Measurements from ENCODE around the gene FFAR1.

The FFAR1 gene

GRCh38 chr19:35306473-35307246 lies 41.0 kb upstream of the FFAR1 start:
- no peak overlapping the region for H3K27ac ChIP-seq (ENCODE audit: low read depth, low read length, severe bottlenecking)
- peaks cover 5% of the 10 kb centered on the region for H3K4me1 ChIP-seq (ENCODE audit: control insufficient read depth, insufficient read depth, low read length, poor library complexity, severe bottlenecking)
- H3K36me3 ChIP-seq (ENCODE audit: control insufficient read depth, insufficient read depth, low read length) = no peaks in the 10 kb centered on the region
- no peaks in the 10 kb centered on the region for H3K9me3 ChIP-seq (ENCODE audit: control insufficient read depth, low read length)
- 83 to 91% methylated on average over 19 to 20 of the region's 20 CpGs for WGBS, 2 experiments (ENCODE audit: insufficient coverage in 2 of 2)
- no peak overlapping the region for H3K4me3 ChIP-seq (ENCODE audit: extremely low read depth, insufficient read depth, low read length, poor library complexity, severe bottlenecking)

- Histone ChIP-seq H3K36me3 (ENCODE audit: control insufficient read depth, insufficient read depth, low read length) (no peaks in the 10 kb centered on the region), H3K27ac (ENCODE audit: low read depth, low read length, severe bottlenecking) (no peak overlapping the region), H3K4me1 (ENCODE audit: control insufficient read depth, insufficient read depth, low read length, poor library complexity, severe bottlenecking) (peaks cover 5% of the 10 kb centered on the region), H3K9me3 (ENCODE audit: control insufficient read depth, low read length) (no peaks in the 10 kb centered on the region), H3K4me3 (ENCODE audit: extremely low read depth, insufficient read depth, low read length, poor library complexity, severe bottlenecking) (no peak overlapping the region)
- WGBS, 2 experiments (ENCODE audit: insufficient coverage in 2 of 2) = 87 to 88% methylated on average over 6 to 10 of the region's 10 CpGs
These were observed 39.8 kb upstream of the FFAR1 start for GRCh38 chr19:35307931-35308330.

- H3K27ac ChIP-seq (ENCODE audit: low read depth, low read length, severe bottlenecking) = peak overlapping the region; percentile 66
- H3K4me3 ChIP-seq (ENCODE audit: extremely low read depth, insufficient read depth, low read length, poor library complexity, severe bottlenecking) = no peak overlapping the region
- H3K36me3 ChIP-seq (ENCODE audit: control insufficient read depth, insufficient read depth, low read length) = no peaks in the 10 kb centered on the region
- WGBS, 2 experiments (ENCODE audit: insufficient coverage in 2 of 2) = 75 to 82% methylated on average over 7 of the region's 7 CpGs
- H3K4me1 ChIP-seq (ENCODE audit: control insufficient read depth, insufficient read depth, low read length, poor library complexity, severe bottlenecking) = peaks cover 5% of the 10 kb centered on the region
- no peaks in the 10 kb centered on the region for H3K9me3 ChIP-seq (ENCODE audit: control insufficient read depth, low read length)
These were observed 38.8 kb upstream of the FFAR1 start for GRCh38 chr19:35308910-35309309.

- Histone ChIP-seq H3K4me3 (ENCODE audit: extremely low read depth, insufficient read depth, low read length, poor library complexity, severe bottlenecking) (no peak overlapping the region), H3K4me1 (ENCODE audit: control insufficient read depth, insufficient read depth, low read length, poor library complexity, severe bottlenecking) (peaks cover 5% of the 10 kb centered on the region), H3K9me3 (ENCODE audit: control insufficient read depth, low read length) (no peaks in the 10 kb centered on the region), H3K36me3 (ENCODE audit: control insufficient read depth, insufficient read depth, low read length) (no peaks in the 10 kb centered on the region), H3K27ac (ENCODE audit: low read depth, low read length, severe bottlenecking) (peak overlapping the region; percentile 66)
- 90 to 94% methylated on average over 35 to 45 of the region's 47 CpGs for WGBS, 2 experiments (ENCODE audit: insufficient coverage in 2 of 2)
These were observed 38.0 kb upstream of the FFAR1 start for GRCh38 chr19:35309481-35310279.

GRCh38 chr19:35310331-35310730 lies 37.4 kb upstream of the FFAR1 start:
- Histone ChIP-seq H3K4me3 (ENCODE audit: extremely low read depth, insufficient read depth, low read length, poor library complexity, severe bottlenecking) (no peak overlapping the region), H3K36me3 (ENCODE audit: control insufficient read depth, insufficient read depth, low read length) (no peaks in the 10 kb centered on the region), H3K9me3 (ENCODE audit: control insufficient read depth, low read length) (no peaks in the 10 kb centered on the region), H3K27ac (ENCODE audit: low read depth, low read length, severe bottlenecking) (no peak overlapping the region), H3K4me1 (ENCODE audit: control insufficient read depth, insufficient read depth, low read length, poor library complexity, severe bottlenecking) (peaks cover 5% of the 10 kb centered on the region)
- 94 to 99% methylated on average over 8 to 12 of the region's 12 CpGs for WGBS, 2 experiments (ENCODE audit: insufficient coverage in 2 of 2)

GRCh38 chr19:35310811-35311465 lies 36.8 kb upstream of the FFAR1 start:
- Histone ChIP-seq H3K27ac (ENCODE audit: low read depth, low read length, severe bottlenecking) (no peak overlapping the region), H3K36me3 (ENCODE audit: control insufficient read depth, insufficient read depth, low read length) (no peaks in the 10 kb centered on the region), H3K4me1 (ENCODE audit: control insufficient read depth, insufficient read depth, low read length, poor library complexity, severe bottlenecking) (peaks cover 5% of the 10 kb centered on the region), H3K4me3 (ENCODE audit: extremely low read depth, insufficient read depth, low read length, poor library complexity, severe bottlenecking) (no peak overlapping the region), H3K9me3 (ENCODE audit: control insufficient read depth, low read length) (no peaks in the 10 kb centered on the region)
- 90 to 91% methylated on average over 1 to 4 of the region's 10 CpGs for WGBS, 2 experiments (ENCODE audit: insufficient coverage in 2 of 2)

GRCh38 chr19:35311901-35312665 lies 35.6 kb upstream of the FFAR1 start:
- H3K4me1 ChIP-seq (ENCODE audit: control insufficient read depth, insufficient read depth, low read length, poor library complexity, severe bottlenecking) = peaks cover 1% of the 10 kb centered on the region
- H3K36me3 ChIP-seq (ENCODE audit: control insufficient read depth, insufficient read depth, low read length) = no peaks in the 10 kb centered on the region
- no peaks in the 10 kb centered on the region for H3K9me3 ChIP-seq (ENCODE audit: control insufficient read depth, low read length)
- no peak overlapping the region for H3K4me3 ChIP-seq (ENCODE audit: extremely low read depth, insufficient read depth, low read length, poor library complexity, severe bottlenecking)
- H3K27ac ChIP-seq (ENCODE audit: low read depth, low read length, severe bottlenecking) = no peak overlapping the region
- WGBS, 2 experiments (ENCODE audit: insufficient coverage in 2 of 2) = 85 to 90% methylated on average over 19 to 20 of the region's 21 CpGs

- no peak overlapping the region for H3K4me3 ChIP-seq (ENCODE audit: extremely low read depth, insufficient read depth, low read length, poor library complexity, severe bottlenecking)
- H3K27ac ChIP-seq (ENCODE audit: low read depth, low read length, severe bottlenecking) = no peak overlapping the region
- H3K9me3 ChIP-seq (ENCODE audit: control insufficient read depth, low read length) = no peaks in the 10 kb centered on the region
- no peaks in the 10 kb centered on the region for H3K4me1 ChIP-seq (ENCODE audit: control insufficient read depth, insufficient read depth, low read length, poor library complexity, severe bottlenecking)
- WGBS, 2 experiments (ENCODE audit: insufficient coverage in 2 of 2) = 81 to 94% methylated on average over 5 to 7 of the region's 7 CpGs
- no peaks in the 10 kb centered on the region for H3K36me3 ChIP-seq (ENCODE audit: control insufficient read depth, insufficient read depth, low read length)
These were observed 34.1 kb upstream of the FFAR1 start for GRCh38 chr19:35313587-35313986.

- WGBS, 2 experiments (ENCODE audit: insufficient coverage in 2 of 2) = 83 to 96% methylated on average over 7 to 8 of the region's 8 CpGs
- H3K9me3 ChIP-seq (ENCODE audit: control insufficient read depth, low read length) = no peaks in the 10 kb centered on the region
- H3K4me3 ChIP-seq (ENCODE audit: extremely low read depth, insufficient read depth, low read length, poor library complexity, severe bottlenecking) = no peak overlapping the region
- peaks cover 4% of the 10 kb centered on the region for H3K4me1 ChIP-seq (ENCODE audit: control insufficient read depth, insufficient read depth, low read length, poor library complexity, severe bottlenecking)
- no peak overlapping the region for H3K27ac ChIP-seq (ENCODE audit: low read depth, low read length, severe bottlenecking)
- no peaks in the 10 kb centered on the region for H3K36me3 ChIP-seq (ENCODE audit: control insufficient read depth, insufficient read depth, low read length)
These were observed 33.7 kb upstream of the FFAR1 start for GRCh38 chr19:35314031-35314430.

- H3K36me3 ChIP-seq (ENCODE audit: control insufficient read depth, insufficient read depth, low read length) = no peaks in the 10 kb centered on the region
- H3K4me3 ChIP-seq (ENCODE audit: extremely low read depth, insufficient read depth, low read length, poor library complexity, severe bottlenecking) = no peak overlapping the region
- no peaks in the 10 kb centered on the region for H3K9me3 ChIP-seq (ENCODE audit: control insufficient read depth, low read length)
- H3K27ac ChIP-seq (ENCODE audit: low read depth, low read length, severe bottlenecking) = no peak overlapping the region
- peaks cover 7% of the 10 kb centered on the region for H3K4me1 ChIP-seq (ENCODE audit: control insufficient read depth, insufficient read depth, low read length, poor library complexity, severe bottlenecking)
- 92 to 95% methylated on average over 8 of the region's 10 CpGs for WGBS, 2 experiments (ENCODE audit: insufficient coverage in 2 of 2)
These were observed 32.7 kb upstream of the FFAR1 start for GRCh38 chr19:35314858-35315470.
